ENCODE data around the gene PAK1IP1. TPM values are rescaled to one million over a fixed set of nuclear protein-coding genes. Genes with fewer than 3 reads are reported as not detected.
"Not testable (repeated sequence)": the region's sequence is repeated elsewhere in the genome, so short reads cannot be mapped to it uniquely, and the experiment has no call there.

The PAK1IP1 gene
- total RNA-seq, 2 donors from 2014 or later: 2.1 to 8.6 TPM

DNA sequence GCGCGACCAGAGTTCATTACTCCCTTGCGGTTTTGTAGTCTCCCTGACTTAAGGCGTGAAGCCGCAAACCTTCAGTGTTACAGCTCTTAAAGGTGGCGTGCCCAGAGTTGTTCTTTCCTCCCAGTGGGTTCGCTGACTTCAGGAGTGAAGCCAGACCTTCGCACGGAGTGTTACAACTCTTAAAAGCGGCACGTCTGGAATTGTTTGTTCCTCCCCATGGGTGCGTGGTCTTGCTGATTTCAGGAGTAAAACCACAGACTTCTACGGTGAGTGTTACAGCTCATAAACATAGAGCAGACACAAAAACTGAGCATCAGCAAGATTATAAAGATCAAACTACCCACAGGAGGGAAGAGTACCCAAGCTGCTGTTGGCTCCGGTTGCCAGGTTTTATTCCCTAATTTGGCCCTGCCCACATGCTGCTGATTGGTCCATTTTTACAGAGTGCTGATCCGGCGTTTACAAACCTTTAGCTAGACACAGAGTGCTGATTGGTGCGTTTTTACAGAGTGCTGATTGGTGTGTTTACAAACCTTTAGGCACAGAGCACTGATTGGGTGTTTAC is 38.5 kb downstream of the PAK1IP1 start:
- no peak overlapping the region for H3K27ac ChIP-seq
- WGBS, 2 donors: 93 to 94% methylated on average over 16 to 17 of the region's 17 CpGs
- intact Hi-C loops (cut with DNase I): no loop called here
- no peak for DNase-seq
- ATAC-seq: no peak
- H3K4me1 ChIP-seq: no peaks in the 10 kb centered on the region
- H3K4me3 ChIP-seq: no peak overlapping the region
- H3K36me3 ChIP-seq (replicated peaks in 1 of 2; ENCODE audit: insufficient read depth in 1 of 2, low read depth in 2 of 2): peaks cover 0 to 11% of the 10 kb centered on the region in 2 donors
- no peaks in the 10 kb centered on the region for H3K9me3 ChIP-seq
- H3K27me3 ChIP-seq: no peaks in the 10 kb centered on the region
- TF ChIP-seq POLR2A (IDR thresholded peaks at IDR 0.05): no peak
- TF ChIP-seq CTCF (IDR thresholded peaks at IDR 0.05): no peak

- H3K9me3 ChIP-seq: no peaks in the 10 kb centered on the region
- DNase-seq (no peak), ATAC-seq (no peak)
- H3K4me1 ChIP-seq: no peaks in the 10 kb centered on the region
- intact Hi-C loops (cut with DNase I): no loop called here
- WGBS, 2 donors: 94 to 97% methylated on average over 3 of the region's 3 CpGs
- peaks cover 0 to 7% of the 10 kb centered on the region in 2 donors for H3K36me3 ChIP-seq (replicated peaks in 1 of 2; ENCODE audit: insufficient read depth in 1 of 2, low read depth in 2 of 2)
- H3K4me3 ChIP-seq: no peak overlapping the region
- H3K27me3 ChIP-seq: no peaks in the 10 kb centered on the region
- TF ChIP-seq CTCF (IDR thresholded peaks at IDR 0.05): no peak
- no peak for TF ChIP-seq POLR2A (IDR thresholded peaks at IDR 0.05)
- H3K27ac ChIP-seq: no peak overlapping the region
Measured at GRCh38 chr6:10733863-10734262, 39.1 kb downstream of the PAK1IP1 start.

- Histone ChIP-seq H3K4me3 (no peak overlapping the region), H3K4me1 (no peaks in the 10 kb centered on the region), H3K9me3 (no peaks in the 10 kb centered on the region), H3K36me3 (replicated peaks in 1 of 2; ENCODE audit: insufficient read depth in 1 of 2, low read depth in 2 of 2) (peaks cover 0 to 2% of the 10 kb centered on the region in 2 donors), H3K27ac (no peak overlapping the region), H3K27me3 (no peaks in the 10 kb centered on the region)
- intact Hi-C loops (cut with DNase I): no loop called here
- 80 to 89% methylated on average over 2 of the region's 2 CpGs for WGBS, 2 donors
- no peak for DNase-seq
- TF ChIP-seq POLR2A (IDR thresholded peaks at IDR 0.05) (no peak), CTCF (IDR thresholded peaks at IDR 0.05) (no peak)
- ATAC-seq: no peak
Measured at GRCh38 chr6:10736731-10737130, 42.0 kb downstream of the PAK1IP1 start.

DNA sequence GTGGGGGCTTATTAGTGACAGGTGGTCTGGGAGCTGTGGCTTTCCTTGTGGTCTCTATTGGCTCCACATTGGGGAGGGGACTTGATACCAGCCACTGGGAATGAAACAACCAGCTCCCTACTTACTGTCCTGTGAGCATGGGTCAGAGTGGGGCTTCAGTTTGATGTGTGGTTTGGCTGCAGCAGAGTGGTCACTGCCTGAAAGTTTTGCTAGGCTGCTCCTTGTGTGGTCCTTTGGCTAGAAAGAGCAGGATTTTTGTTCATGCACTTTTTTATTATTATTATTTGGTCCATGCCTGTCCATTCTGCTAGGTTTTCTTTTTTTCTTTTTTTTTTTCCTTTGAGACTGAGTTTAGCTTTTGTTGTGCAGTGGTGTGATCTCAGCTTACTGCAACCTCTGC is 45.3 kb downstream of the PAK1IP1 start:
- Histone ChIP-seq H3K9me3 (no peaks in the 10 kb centered on the region), H3K27ac (no peak overlapping the region), H3K27me3 (no peaks in the 10 kb centered on the region), H3K36me3 (replicated peaks in 1 of 2; ENCODE audit: insufficient read depth in 1 of 2, low read depth in 2 of 2) (no peaks in the 10 kb centered on the region), H3K4me1 (no peaks in the 10 kb centered on the region), H3K4me3 (no peak overlapping the region)
- ATAC-seq (no peak), DNase-seq (no peak)
- TF ChIP-seq POLR2A (IDR thresholded peaks at IDR 0.05) (no peak), CTCF (IDR thresholded peaks at IDR 0.05) (no peak)
- intact Hi-C loops (cut with DNase I): loop anchor here (10.0 kb wide), 1 partner anchor 45 kb away; the partner anchor contains the start of genes C6orf52 and PAK1IP1

DNA sequence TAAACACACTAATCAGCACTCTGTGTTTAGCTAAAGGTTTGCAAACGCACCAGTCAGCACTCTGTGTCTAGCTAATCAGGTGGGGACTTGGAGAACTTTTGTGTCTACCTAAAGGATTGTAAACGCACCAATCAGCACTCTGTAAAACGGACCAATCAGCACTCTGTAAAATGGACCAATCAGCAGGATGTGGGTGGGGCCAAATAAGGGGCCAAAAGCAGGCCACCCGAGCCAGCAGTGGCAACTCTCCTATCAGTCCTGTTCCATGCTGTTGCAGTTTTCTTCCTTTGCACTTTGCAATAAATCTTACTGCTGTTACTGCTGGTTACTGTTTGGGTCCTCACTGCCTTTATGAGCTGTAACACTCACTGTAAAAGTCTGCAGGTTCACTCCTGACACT is 46.9 kb downstream of the PAK1IP1 start:
- ATAC-seq; H3K4me3 ChIP-seq; H3K27ac ChIP-seq; H3K4me1 ChIP-seq; H3K36me3 ChIP-seq (replicated peaks in 1 of 2; ENCODE audit: insufficient read depth in 1 of 2, low read depth in 2 of 2); H3K27me3 ChIP-seq; DNase-seq; H3K9me3 ChIP-seq: not testable (repeated sequence)
- intact Hi-C loops (cut with DNase I): loop anchor here (10.0 kb wide), 1 partner anchor 47 kb away; the partner anchor contains the start of genes C6orf52 and PAK1IP1
- 80 to 93% methylated on average over 4 of the region's 4 CpGs for WGBS, 2 donors
